Measurements from ENCODE around the gene P3H3.
A peak's percentile ranks its signal among the peaks of the same experiment; 100 is the strongest.

Gene P3H3

GRCh38 chr12:6827982-6828780 is at the start of gene P3H3 (continued):
- TF ChIP-seq ZBTB26 (tag by site-specific recombination; optimal IDR thresholded peaks at IDR 0.05) (no peak), ZNF768 (tag by site-specific recombination; IDR thresholded peaks at IDR 0.05) (no peak), ZNF658 (tag by site-specific recombination; IDR thresholded peaks at IDR 0.05) (no peak), ZFP69B (tag by site-specific recombination; IDR thresholded peaks at IDR 0.05) (peak; percentile 87), ZNF704 (tag by site-specific recombination; IDR thresholded peaks at IDR 0.05) (no peak)

GRCh38 chr12:6778574-6779550 is 49.3 kb upstream of the P3H3 start:
- peak overlapping the region; percentile 24; the same call in 1 of the 2 replicates for H3K27ac ChIP-seq (ENCODE audit: extremely low read depth, low read depth, low read length)
- POLR2A ChIA-PET, result interaction anchor here (1.0 to 3.0 kb wide), 4 partner anchors 10 to 55 kb away, joined by 3 to 24 read pairs (median 12); partner anchors contain the start of genes COPS7A, MLF2 and PTMS
- H3K9me3 ChIP-seq (ENCODE audit: control insufficient read depth, insufficient read depth, low read depth, low read length), result no peaks in the 10 kb centered on the region
- no peaks in the 10 kb centered on the region for H3K36me3 ChIP-seq (ENCODE audit: control insufficient read depth in 2 of 2, insufficient read depth in 1 of 2, low read length in 2 of 2)
- CTCF ChIA-PET, result interaction anchor here (0.6 to 7.6 kb wide), 15 partner anchors 11 to 359 kb away, joined by 3 to 93 read pairs (median 4); partner anchors contain the start of genes C12orf57, CD4, MLF2 and PTMS
- peaks cover 7% of the 10 kb centered on the region for H3K4me1 ChIP-seq (ENCODE audit: control insufficient read depth, insufficient read depth, low read length)
- peak overlapping the region; percentile 23 for H3K4me3 ChIP-seq (ENCODE audit: low read depth, low read length)
- TF ChIP-seq ZNF140 (tag by site-specific recombination; IDR thresholded peaks at IDR 0.05) (no peak), ZNF555 (tag by site-specific recombination; conservative IDR thresholded peaks at IDR 0.05) (no peak), GFI1B (tag by site-specific recombination; IDR thresholded peaks at IDR 0.05) (no peak; the same call in 1 of the 2 replicates), ZNF785 (tag by site-specific recombination; IDR thresholded peaks at IDR 0.05) (no peak; the same call in 1 of the 2 replicates), ZBTB8A (tag by site-specific recombination; IDR thresholded peaks at IDR 0.05) (peak; percentile 77), KLF16 (tag by site-specific recombination; IDR thresholded peaks at IDR 0.05) (peak; percentile 88), OVOL3 (tag by site-specific recombination; IDR thresholded peaks at IDR 0.05) (no peak), ZNF449 (tag by site-specific recombination; IDR thresholded peaks at IDR 0.05) (0 out of 2 replicates have a peak, but pooled peaks have one; percentile 40), FEZF1 (tag by site-specific recombination; IDR thresholded peaks at IDR 0.05) (0 out of 2 replicates have a peak, but pooled peaks have one; percentile 9), ZNF350 (tag by site-specific recombination; IDR thresholded peaks at IDR 0.05) (no peak), SALL2 (tag by site-specific recombination; IDR thresholded peaks at IDR 0.05; ENCODE audit: borderline replicate concordance) (no peak), ZNF624 (tag by site-specific recombination; IDR thresholded peaks at IDR 0.05) (no peak), TRIM28 (IDR thresholded peaks at IDR 0.05; ENCODE audit: borderline replicate concordance, low read length) (peak; percentile 66; the same call in 1 of the 2 replicates), ZNF174 (tag by site-specific recombination; IDR thresholded peaks at IDR 0.05) (no peak), ZNF701 (tag by site-specific recombination; IDR thresholded peaks at IDR 0.05) (no peak), HOXC10 (CRISPR knock-in tag; IDR thresholded peaks at IDR 0.05) (no peak), RBAK (tag by site-specific recombination; IDR thresholded peaks at IDR 0.05) (no peak)
- TF ChIP-seq, protein P1, sequence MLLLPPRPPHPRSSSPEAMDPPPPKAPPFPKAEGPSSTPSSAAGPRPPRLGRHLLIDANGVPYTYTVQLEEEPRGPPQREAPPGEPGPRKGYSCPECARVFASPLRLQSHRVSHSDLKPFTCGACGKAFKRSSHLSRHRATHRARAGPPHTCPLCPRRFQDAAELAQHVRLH (tag by site-specific recombination; IDR thresholded peaks at IDR 0.05), result peak; percentile 90
- TF ChIP-seq, protein P2, sequence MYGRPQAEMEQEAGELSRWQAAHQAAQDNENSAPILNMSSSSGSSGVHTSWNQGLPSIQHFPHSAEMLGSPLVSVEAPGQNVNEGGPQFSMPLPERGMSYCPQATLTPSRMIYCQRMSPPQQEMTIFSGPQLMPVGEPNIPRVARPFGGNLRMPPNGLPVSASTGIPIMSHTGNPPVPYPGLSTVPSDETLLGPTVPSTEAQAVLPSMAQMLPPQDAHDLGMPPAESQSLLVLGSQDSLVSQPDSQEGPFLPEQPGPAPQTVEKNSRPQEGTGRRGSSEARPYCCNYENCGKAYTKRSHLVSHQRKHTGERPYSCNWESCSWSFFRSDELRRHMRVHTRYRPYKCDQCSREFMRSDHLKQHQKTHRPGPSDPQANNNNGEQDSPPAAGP (tag by site-specific recombination; IDR thresholded peaks at IDR 0.05), result peak; percentile 86
- TF ChIP-seq, protein P3, sequence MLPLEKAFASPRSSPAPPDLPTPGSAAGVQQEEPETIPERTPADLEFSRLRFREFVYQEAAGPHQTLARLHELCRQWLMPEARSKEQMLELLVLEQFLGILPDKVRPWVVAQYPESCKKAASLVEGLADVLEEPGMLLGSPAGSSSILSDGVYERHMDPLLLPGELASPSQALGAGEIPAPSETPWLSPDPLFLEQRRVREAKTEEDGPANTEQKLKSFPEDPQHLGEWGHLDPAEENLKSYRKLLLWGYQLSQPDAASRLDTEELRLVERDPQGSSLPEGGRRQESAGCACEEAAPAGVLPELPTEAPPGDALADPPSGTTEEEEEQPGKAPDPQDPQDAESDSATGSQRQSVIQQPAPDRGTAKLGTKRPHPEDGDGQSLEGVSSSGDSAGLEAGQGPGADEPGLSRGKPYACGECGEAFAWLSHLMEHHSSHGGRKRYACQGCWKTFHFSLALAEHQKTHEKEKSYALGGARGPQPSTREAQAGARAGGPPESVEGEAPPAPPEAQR (tag by site-specific recombination; IDR thresholded peaks at IDR 0.05), result peak; percentile 82
- TF ChIP-seq, protein P4, sequence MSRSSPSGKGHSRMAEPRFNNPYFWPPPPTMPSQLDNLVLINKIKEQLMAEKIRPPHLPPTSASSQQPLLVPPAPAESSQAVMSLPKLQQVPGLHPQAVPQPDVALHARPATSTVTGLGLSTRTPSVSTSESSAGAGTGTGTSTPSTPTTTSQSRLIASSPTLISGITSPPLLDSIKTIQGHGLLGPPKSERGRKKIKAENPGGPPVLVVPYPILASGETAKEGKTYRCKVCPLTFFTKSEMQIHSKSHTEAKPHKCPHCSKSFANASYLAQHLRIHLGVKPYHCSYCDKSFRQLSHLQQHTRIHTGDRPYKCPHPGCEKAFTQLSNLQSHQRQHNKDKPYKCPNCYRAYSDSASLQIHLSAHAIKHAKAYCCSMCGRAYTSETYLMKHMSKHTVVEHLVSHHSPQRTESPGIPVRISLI (tag by site-specific recombination; IDR thresholded peaks at IDR 0.05), result no peak
